RWPE2 (cell line): ENCODE measurements around the gene CD6.
"Not testable (repeated sequence)": the region's sequence is repeated elsewhere in the genome, so short reads cannot be mapped to it uniquely, and the experiment has no call there.

Source experiments
- ATAC-seq: fragments of 200-7000 bp; cut with Tn5 transposase; 3 replicates; pipeline ENCODE4 v1.9.1; 2021; ENCODE audit warnings: low read depth
- DNase-seq: peaks from one replicate; pipeline ENCODE4 v3.0.0-alpha.2; 2020; ENCODE audit warnings: low spot score
- H3K27ac ChIP-seq: fragments of 450-650 bp; 2 replicates; pipeline ENCODE4 v1.5.1; 2017; ENCODE audit warnings: mild to moderate bottlenecking; ENCODE audit not compliant: poor library complexity, severe bottlenecking
- H3K27me3 ChIP-seq: fragments of 250-450 bp; sonication (Bioruptor Pico); 2 replicates; pipeline ENCODE4 v1.5.1; 2021; ENCODE audit warnings: mild to moderate bottlenecking, moderate library complexity; ENCODE audit not compliant: insufficient read depth, poor library complexity, severe bottlenecking
- H3K36me3 ChIP-seq: fragments of 250-450 bp; sonication (Bioruptor Pico); 2 replicates; pipeline ENCODE4 v1.5.1; 2020; ENCODE audit warnings: low read depth, mild to moderate bottlenecking, moderate library complexity
- H3K4me1 ChIP-seq: fragments of 250-450 bp; sonication (Bioruptor Pico); 2 replicates; pipeline ENCODE4 v1.5.1; 2021; ENCODE audit warnings: mild to moderate bottlenecking, moderate library complexity; ENCODE audit not compliant: insufficient read depth, poor library complexity, severe bottlenecking
- H3K4me3 ChIP-seq: fragments of 250-450 bp; sonication (Bioruptor Pico); 2 replicates; pipeline ENCODE4 v1.5.1; 2021; ENCODE audit warnings: mild to moderate bottlenecking, moderate library complexity; ENCODE audit not compliant: severe bottlenecking
- H3K9me3 ChIP-seq: fragments of 250-450 bp; sonication (Bioruptor Pico); 2 replicates; pipeline ENCODE4 v1.5.1; 2021; ENCODE audit warnings: mild to moderate bottlenecking, moderate library complexity; ENCODE audit not compliant: severe bottlenecking
- CTCF ChIP-seq: fragments of 450-650 bp; IDR thresholded peaks from one replicate; pipeline ENCODE4 v1.5.1; 2017; ENCODE audit warnings: mild to moderate bottlenecking, moderate library complexity; ENCODE audit not compliant: poor library complexity, severe bottlenecking

The CD6 gene

GRCh38 chr11:60973699-60974098, 2.2 kb downstream of the CD6 start:
- Histone ChIP-seq H3K4me1 (peaks cover 1% of the 10 kb centered on the region), H3K27ac (no peak overlapping the region), H3K27me3 (no peaks in the 10 kb centered on the region), H3K36me3 (no peaks in the 10 kb centered on the region), H3K9me3 (no peaks in the 10 kb centered on the region), H3K4me3 (no peak overlapping the region)
- ATAC-seq (no peak), DNase-seq (no peak)
- no peak for TF ChIP-seq CTCF

GRCh38 chr11:60974316-60974715, 2.8 kb downstream of the CD6 start:
- ATAC-seq, H3K27ac ChIP-seq, H3K4me3 ChIP-seq, H3K9me3 ChIP-seq, H3K27me3 ChIP-seq, H3K36me3 ChIP-seq, H3K4me1 ChIP-seq: not testable (repeated sequence)
- peak; percentile 5 for DNase-seq

- Histone ChIP-seq H3K36me3 (no peaks in the 10 kb centered on the region), H3K27ac (no peak overlapping the region), H3K27me3 (no peaks in the 10 kb centered on the region), H3K4me1 (peaks cover 4% of the 10 kb centered on the region), H3K4me3 (no peak overlapping the region), H3K9me3 (no peaks in the 10 kb centered on the region)
- ATAC-seq: no peak
- no peak for DNase-seq
- TF ChIP-seq CTCF: no peak
Measured at GRCh38 chr11:60974726-60975125, 3.2 kb downstream of the CD6 start.

- no peaks in the 10 kb centered on the region for H3K36me3 ChIP-seq
- ATAC-seq: no peak
- no peak for DNase-seq
- H3K27me3 ChIP-seq: no peaks in the 10 kb centered on the region
- H3K4me1 ChIP-seq: peaks cover 4% of the 10 kb centered on the region
- no peak overlapping the region for H3K27ac ChIP-seq
- TF ChIP-seq CTCF: no peak
- no peaks in the 10 kb centered on the region for H3K9me3 ChIP-seq
- no peak overlapping the region for H3K4me3 ChIP-seq
Measured at GRCh38 chr11:60977224-60977623, 5.7 kb downstream of the CD6 start.

- H3K27me3 ChIP-seq: no peaks in the 10 kb centered on the region
- DNase-seq (no peak), ATAC-seq (no peak)
- TF ChIP-seq CTCF: no peak
- H3K27ac ChIP-seq: no peak overlapping the region
- no peak overlapping the region for H3K4me3 ChIP-seq
- no peaks in the 10 kb centered on the region for H3K9me3 ChIP-seq
- no peaks in the 10 kb centered on the region for H3K36me3 ChIP-seq
- H3K4me1 ChIP-seq: peaks cover 4% of the 10 kb centered on the region
Measured at GRCh38 chr11:60977836-60978235, 6.4 kb downstream of the CD6 start.
